ENCODE data around the gene PTPDC1. TPM values are rescaled to one million over a fixed set of nuclear protein-coding genes. Genes with fewer than 3 reads are reported as not detected.
A peak's percentile ranks its signal among the peaks of the same experiment; 100 is the strongest.

The PTPDC1 gene
- total RNA-seq, 1 donor from 2014 or later = 5.4 TPM

- Histone ChIP-seq H3K4me2 (ENCODE audit: low read length) (peak overlapping the region; percentile 30), H4K20me1 (ENCODE audit: insufficient read depth, low read length) (no peaks in the 10 kb centered on the region), H3K4me3 (ENCODE audit: insufficient read depth, low read depth, low read length) (no peak overlapping the region), H3K27ac (ENCODE audit: low read depth, low read length) (no peak overlapping the region), H3K9me3 (ENCODE audit: insufficient read depth, low read depth, low read length) (no peaks in the 10 kb centered on the region), H3K4me1 (ENCODE audit: insufficient read depth, low read length) (peaks cover 10% of the 10 kb centered on the region), H3K79me2 (ENCODE audit: insufficient read depth, low read length) (no peaks in the 10 kb centered on the region), H2AFZ (ENCODE audit: low read depth, low read length) (no peak overlapping the region), H3K9ac (ENCODE audit: low read length) (no peak overlapping the region), H3K27me3 (ENCODE audit: insufficient read depth, low read length) (no peaks in the 10 kb centered on the region), H3K36me3 (ENCODE audit: insufficient read depth, low read length) (no peaks in the 10 kb centered on the region)
- DNase-seq (ENCODE audit: low read depth) (no peak), FAIRE-seq (no peak)
- no peaks in the 10 kb centered on the region for H3K9me3 Mint-ChIP-seq (ENCODE audit: unreplicated experiment)
- H3K27ac Mint-ChIP-seq (ENCODE audit: unreplicated experiment) = peak overlapping the region; percentile 9
- TF ChIP-seq CTCF (IDR thresholded peaks at IDR 0.05; ENCODE audit: insufficient read depth, low read depth, low read length) (no peak), EZH2 (IDR thresholded peaks at IDR 0.05; ENCODE audit: insufficient read depth, low read length) (no peak)
- H3K4me3 Mint-ChIP-seq (ENCODE audit: unreplicated experiment) = no peak overlapping the region
- H3K36me3 Mint-ChIP-seq (ENCODE audit: low read depth, unreplicated experiment) = no peaks in the 10 kb centered on the region
- peaks cover 8% of the 10 kb centered on the region for H3K4me1 Mint-ChIP-seq (ENCODE audit: low read depth, unreplicated experiment)
- no peaks in the 10 kb centered on the region for H3K27me3 Mint-ChIP-seq (ENCODE audit: low read depth, unreplicated experiment)
These were observed 1.3 kb upstream of the PTPDC1 start for GRCh38 chr9:94082956-94083355.

- Mint-ChIP-seq H3K27me3 (ENCODE audit: low read depth, unreplicated experiment) (no peaks in the 10 kb centered on the region), H3K27ac (ENCODE audit: unreplicated experiment) (no peak overlapping the region), H3K9me3 (ENCODE audit: unreplicated experiment) (no peaks in the 10 kb centered on the region), H3K36me3 (ENCODE audit: low read depth, unreplicated experiment) (no peaks in the 10 kb centered on the region), H3K4me1 (ENCODE audit: low read depth, unreplicated experiment) (peaks cover 8% of the 10 kb centered on the region), H3K4me3 (ENCODE audit: unreplicated experiment) (no peak overlapping the region)
- DNase-seq (ENCODE audit: low read depth) = no peak
- no peaks in the 10 kb centered on the region for H3K9me3 ChIP-seq (ENCODE audit: insufficient read depth, low read depth, low read length)
- H3K79me2 ChIP-seq (ENCODE audit: insufficient read depth, low read length) = no peaks in the 10 kb centered on the region
- no peak for FAIRE-seq
- H3K36me3 ChIP-seq (ENCODE audit: insufficient read depth, low read length) = peaks cover 2% of the 10 kb centered on the region
- no peaks in the 10 kb centered on the region for H4K20me1 ChIP-seq (ENCODE audit: insufficient read depth, low read length)
- H3K4me1 ChIP-seq (ENCODE audit: insufficient read depth, low read length) = peaks cover 10% of the 10 kb centered on the region
- no peaks in the 10 kb centered on the region for H3K27me3 ChIP-seq (ENCODE audit: insufficient read depth, low read length)
- no peak overlapping the region for H2AFZ ChIP-seq (ENCODE audit: low read depth, low read length)
- H3K4me3 ChIP-seq (ENCODE audit: insufficient read depth, low read depth, low read length) = no peak overlapping the region
- H3K9ac ChIP-seq (ENCODE audit: low read length) = no peak overlapping the region
- H3K4me2 ChIP-seq (ENCODE audit: low read length) = peak overlapping the region; percentile 30
- TF ChIP-seq CTCF (IDR thresholded peaks at IDR 0.05; ENCODE audit: insufficient read depth, low read depth, low read length) = no peak
- no peak for TF ChIP-seq EZH2 (IDR thresholded peaks at IDR 0.05; ENCODE audit: insufficient read depth, low read length)
- no peak overlapping the region for H3K27ac ChIP-seq (ENCODE audit: low read depth, low read length)
These were observed 880 bp upstream of the PTPDC1 start for GRCh38 chr9:94083384-94083783.

- no peaks in the 10 kb centered on the region for H3K27me3 Mint-ChIP-seq (ENCODE audit: low read depth, unreplicated experiment)
- TF ChIP-seq CTCF (IDR thresholded peaks at IDR 0.05; ENCODE audit: insufficient read depth, low read depth, low read length) (no peak), EZH2 (IDR thresholded peaks at IDR 0.05; ENCODE audit: insufficient read depth, low read length) (no peak)
- FAIRE-seq (no peak), DNase-seq (ENCODE audit: low read depth) (peak; percentile 74)
- no peak overlapping the region for H3K4me3 ChIP-seq (ENCODE audit: insufficient read depth, low read depth, low read length)
- no peaks in the 10 kb centered on the region for H3K9me3 ChIP-seq (ENCODE audit: insufficient read depth, low read depth, low read length)
- H3K9me3 Mint-ChIP-seq (ENCODE audit: unreplicated experiment) = no peaks in the 10 kb centered on the region
- no peaks in the 10 kb centered on the region for H4K20me1 ChIP-seq (ENCODE audit: insufficient read depth, low read length)
- peaks cover 10% of the 10 kb centered on the region for H3K4me1 ChIP-seq (ENCODE audit: insufficient read depth, low read length)
- peak overlapping the region; percentile 6 for H3K27ac Mint-ChIP-seq (ENCODE audit: unreplicated experiment)
- H3K27me3 ChIP-seq (ENCODE audit: insufficient read depth, low read length) = no peaks in the 10 kb centered on the region
- peaks cover 4% of the 10 kb centered on the region for H3K36me3 Mint-ChIP-seq (ENCODE audit: low read depth, unreplicated experiment)
- peak overlapping the region; percentile 32 for H3K27ac ChIP-seq (ENCODE audit: low read depth, low read length)
- no peak overlapping the region for H2AFZ ChIP-seq (ENCODE audit: low read depth, low read length)
- H3K36me3 ChIP-seq (ENCODE audit: insufficient read depth, low read length) = peaks cover 4% of the 10 kb centered on the region
- no peaks in the 10 kb centered on the region for H3K79me2 ChIP-seq (ENCODE audit: insufficient read depth, low read length)
- no peak overlapping the region for H3K4me3 Mint-ChIP-seq (ENCODE audit: unreplicated experiment)
- H3K9ac ChIP-seq (ENCODE audit: low read length) = peak overlapping the region; percentile 23
- H3K4me2 ChIP-seq (ENCODE audit: low read length) = peak overlapping the region; percentile 45
- H3K4me1 Mint-ChIP-seq (ENCODE audit: low read depth, unreplicated experiment) = peaks cover 8% of the 10 kb centered on the region
These were observed 887 bp downstream of the PTPDC1 start for GRCh38 chr9:94085062-94085639.
